Aorta (tissue), 5 donors: ENCODE data around the gene DMPK. TPM values are rescaled to one million over a fixed set of nuclear protein-coding genes. Genes with fewer than 3 reads are reported as not detected.

Source experiments
- ATAC-seq: fragments of 200-7000 bp; cut with Tn5 transposase; one replicate; pipeline ENCODE4 v1.9.1; 2022; ENCODE audit warnings: moderate library complexity; ENCODE audit not compliant: low FRiP score
- DNase-seq, 2 donors: peaks; one replicate each; pipeline ENCODE4 v3.0.0-alpha.2; 2020
- H3K27ac ChIP-seq, 2 donors: one replicate each; pipeline ENCODE4 v1.5.1; 2013; ENCODE audit warnings: low read length in 2 of 2, mild to moderate bottlenecking in 2 of 2, moderate library complexity in 2 of 2, control low read depth in 1 of 2, inconsistent platforms in 1 of 2, low read depth in 1 of 2
- H3K27me3 ChIP-seq, 2 donors: one replicate each; pipeline ENCODE4 v1.6.1; 2013; ENCODE audit warnings: control low read depth in 1 of 2, low read length in 1 of 2, mild to moderate bottlenecking in 1 of 2, moderate library complexity in 1 of 2; ENCODE audit not compliant: insufficient read depth in 2 of 2, control insufficient read depth in 1 of 2
- H3K36me3 ChIP-seq, 2 donors: one replicate each; pipeline ENCODE4 v1.6.1; 2013; ENCODE audit warnings: control low read depth in 1 of 2, low read length in 1 of 2, mild to moderate bottlenecking in 1 of 2; ENCODE audit not compliant: insufficient read depth in 2 of 2, control insufficient read depth in 1 of 2
- H3K4me1 ChIP-seq, 2 donors: one replicate each; pipeline ENCODE4 v1.6.1; 2013; ENCODE audit warnings: low read length in 2 of 2, control low read depth in 1 of 2, mild to moderate bottlenecking in 1 of 2, moderate library complexity in 1 of 2; ENCODE audit not compliant: insufficient read depth in 2 of 2, control insufficient read depth in 1 of 2
- H3K4me3 ChIP-seq, 2 donors: one replicate each; pipeline ENCODE4 v1.5.1; 2013; ENCODE audit warnings: low read length in 2 of 2, control low read depth in 1 of 2, mild to moderate bottlenecking in 1 of 2
- H3K9me3 ChIP-seq: one replicate; pipeline ENCODE4 v1.6.1; 2013; ENCODE audit warnings: mild to moderate bottlenecking, low read length; ENCODE audit not compliant: control insufficient read depth
- WGBS, 2 donors: extraction: QIAGEN DNeasy Blood & Tissue Kit; methylation state at CpG; one replicate each; pipeline ENCODE4 v1.1.7; 2013; 5-methylcytosine and 5-hydroxymethylcytosine counted together
- intact Hi-C, 2 donors: fragments of 100-400 bp; cut with DNase I; formaldehyde crosslinking; loops; one replicate each; pipeline versions ENCODE4 v1.14.2 to v1.15.0; 2022
- polyA plus RNA-seq, 2 donors: library from polyadenylated mRNA; stranded (reverse); fragments of 200-250 nt; gene quantifications; one replicate each; pipeline ENCODE4 v1.2.3, GENCODE V29; 2013
- total RNA-seq, 2 donors: library from RNA; stranded (reverse); fragmentation: NEBNext Ultra II Directional; extraction: Animal tissue kit (Norgen Biotek cat#: 25700); gene quantifications; one replicate each; pipeline ENCODE4 v1.2.1, GENCODE V29; 2021
- donor health status: healthy with polysubstance abuse.
- donor health status: Bipolar disorder and iron deficiency.
- donor health status: DM: no; HTN: no; CAD: no.
- donor health status: DM: no; HTN: no; CAD: no.
- donor health status: DM: yes; HTN: yes; CAD: no.

The DMPK gene
- total and polyA plus RNA-seq, 4 donors: 139 to 408 (median 185) TPM

DNA sequence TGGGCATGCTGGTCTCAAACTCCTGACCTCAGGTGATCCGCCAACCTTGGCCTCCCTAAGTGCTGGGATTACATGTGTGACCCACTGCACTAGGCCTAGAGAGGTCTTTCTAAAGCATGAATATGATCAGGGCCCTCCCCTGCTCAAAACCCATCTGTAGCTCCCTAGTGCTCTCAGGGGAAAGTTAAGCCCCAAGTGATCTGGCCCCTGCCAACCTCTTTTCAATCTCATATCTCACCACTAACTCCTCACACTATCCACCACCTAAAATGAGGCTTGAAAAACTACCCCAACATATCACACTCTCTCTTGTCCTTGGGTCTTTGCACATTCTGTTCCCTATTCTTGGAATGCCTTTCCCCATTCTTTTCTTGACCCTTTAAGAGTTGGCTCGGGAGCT is 12.3 kb upstream of the DMPK start:
- H3K36me3 ChIP-seq: no peaks in the 10 kb centered on the region
- 79 to 85% methylated on average over 2 of the region's 2 CpGs for WGBS, 2 donors
- H3K27ac ChIP-seq: no peak overlapping the region
- no peaks in the 10 kb centered on the region for H3K4me1 ChIP-seq
- H3K4me3 ChIP-seq: no peak overlapping the region
- no peaks in the 10 kb centered on the region for H3K27me3 ChIP-seq
- ATAC-seq: no peak
- no peaks in the 10 kb centered on the region for H3K9me3 ChIP-seq
- intact Hi-C loops: no loop called here
- no peak for DNase-seq

DNA sequence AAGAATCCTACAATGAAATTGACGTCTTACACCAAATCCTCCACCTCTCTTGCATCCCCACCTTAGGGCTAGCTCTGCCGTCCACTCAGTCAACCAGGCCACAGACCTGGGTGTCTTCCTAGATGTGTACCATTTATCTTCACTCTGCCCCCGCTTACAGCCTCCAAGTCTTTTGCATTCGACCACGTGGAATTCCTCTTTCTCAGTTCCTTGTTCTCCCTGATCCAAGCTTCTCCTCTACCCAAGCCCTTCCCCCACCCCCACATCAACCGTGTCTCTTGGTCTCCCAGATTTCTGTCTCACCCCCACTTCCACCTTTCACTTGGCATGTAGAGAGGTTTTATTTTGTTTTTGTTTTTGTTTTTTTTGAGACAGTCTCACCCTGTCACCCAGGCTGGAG is 11.6 kb upstream of the DMPK start:
- no peak for ATAC-seq
- DNase-seq: no peak
- intact Hi-C loops: no loop called here
- Histone ChIP-seq H3K27ac (no peak overlapping the region), H3K4me1 (no peaks in the 10 kb centered on the region), H3K27me3 (no peaks in the 10 kb centered on the region), H3K36me3 (no peaks in the 10 kb centered on the region), H3K4me3 (no peak overlapping the region), H3K9me3 (no peaks in the 10 kb centered on the region)
- WGBS, 2 donors: 57 to 58% methylated on average over 6 of the region's 6 CpGs

GRCh38 chr19:45793178-45793564 is 10.9 kb upstream of the DMPK start:
- 39 to 41% methylated on average over 3 of the region's 3 CpGs for WGBS, 2 donors
- Histone ChIP-seq H3K27me3 (no peaks in the 10 kb centered on the region), H3K27ac (no peak overlapping the region), H3K4me3 (no peak overlapping the region), H3K36me3 (no peaks in the 10 kb centered on the region), H3K4me1 (no peaks in the 10 kb centered on the region), H3K9me3 (no peaks in the 10 kb centered on the region)
- intact Hi-C loops: no loop called here
- ATAC-seq: no peak
- no peak for DNase-seq

DNA sequence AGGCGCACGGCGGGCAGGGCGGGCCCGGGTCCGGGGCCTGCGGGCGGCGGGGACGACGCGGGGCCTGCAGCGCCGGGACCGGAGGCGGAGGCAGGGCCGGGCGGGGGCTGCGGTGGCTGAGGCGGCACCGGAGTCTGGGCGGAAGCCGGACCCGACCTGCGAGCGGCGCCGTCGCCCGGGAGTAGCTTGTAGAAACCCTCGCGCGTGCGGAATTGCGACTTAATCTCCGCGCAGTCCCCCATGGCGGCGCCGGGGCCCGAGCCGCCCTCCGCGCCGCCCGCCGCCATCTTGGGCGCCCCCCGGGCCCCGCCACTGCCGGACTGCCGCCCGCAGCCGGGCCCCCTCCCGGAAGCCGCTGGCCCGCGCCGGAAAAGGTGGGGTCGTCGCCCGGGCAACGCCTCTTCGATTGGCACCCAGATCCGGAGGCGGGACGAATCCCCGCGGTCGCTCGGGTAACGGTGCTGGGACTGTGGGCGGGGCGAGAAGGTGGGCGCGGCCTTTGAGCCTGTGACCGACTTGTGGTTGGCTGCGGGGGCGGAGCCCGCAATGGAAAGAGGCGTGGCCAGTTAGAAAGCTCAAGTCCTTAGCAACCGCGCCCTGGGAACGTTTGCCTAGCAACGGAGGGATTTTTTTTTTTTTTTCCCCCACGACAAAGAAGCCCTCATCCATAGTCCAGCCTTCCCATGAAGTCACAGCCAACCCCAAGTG is 10.3 kb upstream of the DMPK start, which contains the start of gene DMWD:
Gene DMWD, minus strand, starts transcription at position 376 of the 708 bp plus-strand sequence. Its CDS starts 89 bp downstream, at position 287.
- Histone ChIP-seq H3K27ac (peak within 1 kb of the TSS in 1 of 2 donors; percentile 39), H3K27me3 (no peaks in the 10 kb centered on the region), H3K4me1 (no peaks in the 10 kb centered on the region), H3K9me3 (no peaks in the 10 kb centered on the region), H3K36me3 (no peaks in the 10 kb centered on the region), H3K4me3 (peak within 1 kb of the TSS; percentile 71 to 79)
- peak; percentile 99 for ATAC-seq
- 1% methylated on average over 52 to 86 of the region's 86 CpGs for WGBS, 2 donors
- peak; percentile 99 to 100 for DNase-seq
- intact Hi-C loops: no loop called here

DNA sequence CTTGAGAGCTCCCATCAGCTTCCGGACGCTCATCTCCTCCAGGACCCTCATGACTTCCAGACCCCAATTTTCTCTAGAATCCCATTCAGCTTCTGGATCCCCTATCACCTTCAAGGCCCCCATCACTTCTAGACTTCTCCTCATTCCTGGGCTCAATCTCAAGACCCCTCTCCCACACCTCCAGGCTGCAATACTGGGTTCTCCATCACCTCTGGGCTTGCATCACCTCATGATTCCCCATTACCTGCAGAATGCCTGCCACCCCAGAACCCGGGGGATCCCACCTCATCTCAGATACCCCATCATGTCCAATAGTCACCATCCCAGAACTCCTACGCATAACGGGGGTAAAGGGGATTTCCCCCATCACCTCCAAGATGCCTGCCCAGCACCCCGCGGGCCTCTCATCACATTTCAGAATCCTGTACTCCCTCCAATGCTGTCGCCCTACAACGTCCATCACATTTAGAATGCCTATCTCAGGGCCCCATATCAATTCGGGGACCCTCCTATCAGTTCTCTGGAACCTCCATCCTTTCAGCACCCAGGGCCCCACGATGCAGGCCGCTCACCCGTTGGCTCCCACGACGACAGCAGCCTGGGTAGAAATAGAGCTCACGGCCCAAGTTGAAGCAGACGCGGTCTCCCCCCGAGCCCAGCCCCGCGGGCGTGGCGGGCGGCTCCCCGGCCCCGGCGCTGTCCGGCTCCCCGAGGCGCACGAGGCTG is 9.6 kb upstream of the DMPK start:
- Histone ChIP-seq H3K36me3 (no peaks in the 10 kb centered on the region), H3K9me3 (no peaks in the 10 kb centered on the region), H3K4me3 (peak overlapping the region; percentile 71 to 79), H3K27ac (peak overlapping the region in 1 of 2 donors; percentile 6), H3K27me3 (no peaks in the 10 kb centered on the region), H3K4me1 (no peaks in the 10 kb centered on the region)
- intact Hi-C loops: no loop called here
- 5 to 6% methylated on average over 28 to 31 of the region's 31 CpGs for WGBS, 2 donors
- DNase-seq (no peak), ATAC-seq (no peak)

GRCh38 chr19:45790942-45791341 is 8.7 kb upstream of the DMPK start:
- DNase-seq: no peak
- intact Hi-C loops: no loop called here
- 83 to 85% methylated on average over 8 of the region's 8 CpGs for WGBS, 2 donors
- Histone ChIP-seq H3K4me1 (no peaks in the 10 kb centered on the region), H3K36me3 (no peaks in the 10 kb centered on the region), H3K9me3 (no peaks in the 10 kb centered on the region), H3K4me3 (no peak overlapping the region), H3K27me3 (no peaks in the 10 kb centered on the region), H3K27ac (no peak overlapping the region)
- no peak for ATAC-seq

GRCh38 chr19:45789035-45789786 is 6.9 kb upstream of the DMPK start:
- no peaks in the 10 kb centered on the region for H3K4me1 ChIP-seq
- 84 to 87% methylated on average over 15 of the region's 15 CpGs for WGBS, 2 donors
- intact Hi-C loops: no loop called here

DNA sequence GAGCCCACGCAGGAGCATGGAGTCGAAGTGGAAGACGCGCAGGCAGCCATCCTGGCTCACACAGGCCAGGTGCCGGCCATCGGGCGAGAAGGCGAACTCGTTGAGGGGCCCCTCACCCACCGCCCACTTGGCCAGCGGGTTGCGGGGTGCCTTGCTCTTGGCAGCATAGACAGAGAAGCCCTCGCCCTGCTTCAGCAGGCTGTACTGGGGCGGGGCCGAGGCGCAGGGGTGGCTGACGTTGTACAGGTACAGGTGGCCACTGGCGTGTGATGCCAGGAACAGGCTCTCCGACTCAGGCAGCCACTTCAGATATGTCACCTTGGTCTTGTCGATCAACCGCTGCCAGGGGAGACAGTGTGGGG is 4.2 kb upstream of the DMPK start:
- Histone ChIP-seq H3K27ac (no peak overlapping the region), H3K36me3 (no peaks in the 10 kb centered on the region), H3K4me3 (no peak overlapping the region), H3K9me3 (no peaks in the 10 kb centered on the region), H3K4me1 (no peaks in the 10 kb centered on the region), H3K27me3 (no peaks in the 10 kb centered on the region)
- ATAC-seq (no peak), DNase-seq (no peak)
- intact Hi-C loops: no loop called here
- 90 to 91% methylated on average over 21 of the region's 21 CpGs for WGBS, 2 donors

More at GRCh38 chr19:45789035-45789786, 6.9 kb upstream of the DMPK start:
- ATAC-seq (no peak), DNase-seq (no peak)
- no peaks in the 10 kb centered on the region for H3K9me3 ChIP-seq
- no peak overlapping the region for H3K27ac ChIP-seq
- no peak overlapping the region for H3K4me3 ChIP-seq
- H3K27me3 ChIP-seq: no peaks in the 10 kb centered on the region
- H3K36me3 ChIP-seq: no peaks in the 10 kb centered on the region
